Measurements from ENCODE around the gene TBX15. TPM values are rescaled to one million over a fixed set of nuclear protein-coding genes. Genes with fewer than 3 reads are reported as not detected.

The TBX15 gene
- total and polyA plus RNA-seq, 11 donors: 0.19 to 1.8 (median 0.63) TPM

DNA sequence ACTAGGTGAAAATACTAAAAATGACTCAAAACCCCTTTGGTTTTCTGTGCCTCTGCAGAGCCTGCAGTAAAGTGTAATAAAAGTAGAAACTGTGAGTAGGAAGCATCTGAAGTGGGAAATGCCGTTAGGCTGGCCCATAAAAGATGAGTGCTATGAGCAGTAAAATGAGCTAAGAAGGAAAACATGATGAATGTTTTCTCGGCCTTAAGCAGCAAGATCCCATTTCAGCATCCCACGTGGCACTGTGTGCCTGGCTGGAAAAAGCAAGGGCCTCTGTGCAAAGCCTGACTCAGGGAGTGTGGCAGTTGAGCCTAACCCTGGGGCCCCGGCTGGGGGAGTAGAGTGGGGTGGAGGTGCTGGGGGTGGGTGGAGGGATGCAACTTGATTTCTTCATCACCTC, 109.5 kb downstream of the TBX15 start:
- 69 to 78% (median 70%) methylated on average over 4 of the region's 4 CpGs for WGBS, 4 donors
- no peaks in the 10 kb centered on the region for H3K36me3 ChIP-seq
- DNase-seq (no peak), ATAC-seq (no peak)
- H3K4me1 ChIP-seq: no peaks in the 10 kb centered on the region
- no peak overlapping the region for H3K27ac ChIP-seq
- intact Hi-C loops (cut with DNase I): no loop called here
- no peaks in the 10 kb centered on the region for H3K27me3 ChIP-seq
- no peaks in the 10 kb centered on the region for H3K9me3 ChIP-seq
- H3K4me3 ChIP-seq: no peak overlapping the region
- TF ChIP-seq CTCF (IDR thresholded peaks at IDR 0.05) (no peak), POLR2A (IDR thresholded peaks at IDR 0.05) (no peak)

- ATAC-seq (no peak), DNase-seq (no peak)
- intact Hi-C loops (cut with DNase I): no loop called here
- H3K4me1 ChIP-seq: no peaks in the 10 kb centered on the region
- no peak overlapping the region for H3K4me3 ChIP-seq
- no peaks in the 10 kb centered on the region for H3K27me3 ChIP-seq
- TF ChIP-seq CTCF (IDR thresholded peaks at IDR 0.05): no peak
- no peak for TF ChIP-seq POLR2A (IDR thresholded peaks at IDR 0.05)
- no peaks in the 10 kb centered on the region for H3K36me3 ChIP-seq
- no peak overlapping the region for H3K27ac ChIP-seq
- no peaks in the 10 kb centered on the region for H3K9me3 ChIP-seq
- WGBS, 4 donors: 60 to 66% (median 64%) methylated on average over 3 of the region's 3 CpGs
These were observed 110.3 kb downstream of the TBX15 start for GRCh38 chr1:118877668-118878396.

DNA sequence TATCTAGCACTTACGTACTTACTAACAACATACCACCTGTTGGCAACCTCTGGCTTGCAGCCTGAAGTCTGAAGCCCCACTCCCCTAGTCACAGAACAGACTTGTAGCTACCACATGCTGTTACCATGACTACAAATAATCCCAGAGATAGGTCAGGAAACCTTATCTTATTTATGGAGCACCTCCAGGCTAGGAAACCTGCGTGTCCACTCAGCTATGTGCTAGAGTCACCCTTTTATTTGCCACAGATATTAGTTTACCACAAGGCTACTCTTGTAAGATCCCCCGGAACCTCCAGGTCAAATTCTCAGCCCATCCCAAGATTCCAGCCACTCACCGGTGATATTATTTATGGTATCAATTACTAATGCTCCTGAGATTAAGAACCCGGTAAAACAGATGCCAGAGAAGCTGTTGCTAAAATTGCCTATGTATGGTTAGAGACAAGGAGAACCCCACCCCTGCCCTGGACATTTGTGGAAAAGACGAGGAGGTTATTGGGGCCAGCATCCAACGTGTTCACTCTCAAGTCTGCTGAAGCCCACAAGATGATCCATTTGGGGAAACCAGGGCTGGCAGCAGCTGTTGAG, 116.5 kb downstream of the TBX15 start:
- no peak for TF ChIP-seq POLR2A (IDR thresholded peaks at IDR 0.05)
- TF ChIP-seq CTCF (IDR thresholded peaks at IDR 0.05): no peak
- Histone ChIP-seq H3K27ac (no peak overlapping the region), H3K4me1 (no peaks in the 10 kb centered on the region), H3K4me3 (no peak overlapping the region), H3K36me3 (no peaks in the 10 kb centered on the region), H3K27me3 (no peaks in the 10 kb centered on the region), H3K9me3 (no peaks in the 10 kb centered on the region)
- ATAC-seq (no peak), DNase-seq (no peak)
- 65 to 69% (median 68%) methylated on average over 7 of the region's 7 CpGs for WGBS, 4 donors
- intact Hi-C loops (cut with DNase I): no loop called here

DNA sequence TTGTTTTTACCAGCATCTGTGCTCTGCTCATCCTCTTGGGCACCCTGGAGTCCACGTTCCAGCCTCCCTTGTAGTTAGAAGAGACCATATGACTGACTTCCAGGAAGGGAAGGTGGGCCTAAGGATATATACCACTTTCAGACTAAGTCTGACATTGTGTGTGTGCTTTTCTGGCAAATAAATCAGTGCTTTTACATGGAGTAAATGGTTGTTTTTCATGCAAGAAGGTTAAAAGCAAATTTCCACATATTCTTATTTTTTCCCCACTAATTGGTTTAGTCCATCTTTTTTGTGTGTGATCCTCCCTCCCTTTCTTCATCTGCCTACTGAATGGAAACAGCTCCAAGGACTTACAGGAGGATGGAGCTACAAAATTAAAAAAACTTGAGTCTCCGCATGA, 119.8 kb downstream of the TBX15 start:
- intact Hi-C loops (cut with DNase I): no loop called here
- Histone ChIP-seq H3K27me3 (no peaks in the 10 kb centered on the region), H3K36me3 (no peaks in the 10 kb centered on the region), H3K4me3 (no peak overlapping the region), H3K27ac (no peak overlapping the region), H3K9me3 (no peaks in the 10 kb centered on the region), H3K4me1 (no peaks in the 10 kb centered on the region)
- ATAC-seq (no peak), DNase-seq (no peak)
- no peak for TF ChIP-seq CTCF (IDR thresholded peaks at IDR 0.05)
- no peak for TF ChIP-seq POLR2A (IDR thresholded peaks at IDR 0.05)
- WGBS, 4 donors: 68 to 81% (median 70%) methylated on average over 2 of the region's 2 CpGs
